Adrenal gland (tissue), 12 donors: Measurements from ENCODE around the gene SPATA2L. TPM values are rescaled to one million over a fixed set of nuclear protein-coding genes. Genes with fewer than 3 reads are reported as not detected.
"Not testable (repeated sequence)": the region's sequence is repeated elsewhere in the genome, so short reads cannot be mapped to it uniquely, and the experiment has no call there.

ENCODE experiments used
- DNase-seq, 7 donors: peaks; one replicate each; pipeline ENCODE4 v3.0.0-alpha.2; 2019 to 2020
- H3K27ac ChIP-seq, 5 donors: fragments of 200-600 bp; sonication (generic) in 4 of 5; 1 replicate in 3 of 5; 2 replicates in 2 of 5; pipeline versions ENCODE4 v1.5.1 to v1.8.0; 2016 to 2020; ENCODE audit warnings: mild to moderate bottlenecking in 1 of 5
- H3K27me3 ChIP-seq: fragments of 200-600 bp; 2 replicates; pipeline ENCODE4 v1.8.0; 2021
- H3K36me3 ChIP-seq, 2 donors: fragments of 200-600 bp; replicated peaks in 1 of 2; 1 replicate in 1 of 2; 2 replicates in 1 of 2; pipeline versions ENCODE4 v1.5.1 to v1.8.0; 2018 to 2022
- H3K4me1 ChIP-seq, 2 donors: fragments of 200-600 bp; replicated peaks in 1 of 2; 1 replicate in 1 of 2; 2 replicates in 1 of 2; pipeline versions ENCODE4 v1.5.1 to v1.8.0; 2018 to 2021
- H3K4me3 ChIP-seq, 4 donors: fragments of 200-600 bp; sonication (generic) in 3 of 4; one replicate each; pipeline ENCODE4 v1.5.1; 2016 to 2018
- H3K9me3 ChIP-seq, 3 donors: fragments of 200-600 bp; sonication (generic) in 1 of 3; replicated peaks in 1 of 3; 1 replicate in 2 of 3; 2 replicates in 1 of 3; pipeline versions ENCODE4 v1.5.1 to v1.8.0; 2016 to 2021
- POLR2A ChIP-seq, 2 donors: fragments of 450-650 bp; IDR thresholded peaks; one replicate each; pipeline ENCODE4 v1.6.1; 2017; ENCODE audit warnings: antibody characterized with exemption in 2 of 2, mild to moderate bottlenecking in 2 of 2, moderate library complexity in 1 of 2
- WGBS, 4 donors: extraction: QIAGEN DNeasy Blood & Tissue Kit in 2 of 4; methylation state at CpG; one replicate each; pipeline versions ENCODE4 v1.1.5 to v1.1.7; 2013 to 2017; 5-methylcytosine and 5-hydroxymethylcytosine counted together
- intact Hi-C, 2 donors: fragments of 100-400 bp; cut with DNase I; formaldehyde crosslinking; loops; one replicate each; pipeline versions ENCODE4 v1.14.1 to v1.15.0; 2022 to 2023
- polyA plus RNA-seq, 3 donors: library from polyadenylated mRNA; stranded (reverse); fragments of 200-250 nt in 2 of 3; fragments of 350-450 nt in 1 of 3; fragmentation: Illumina TruSeq in 1 of 3; extraction: RNeasy Lipid Tissue Mini Kit (QIAGEN cat#74804) in 1 of 3; gene quantifications; one replicate each; pipeline ENCODE4 v1.2.3, GENCODE V29; 2013 to 2014
- total RNA-seq, 9 donors: library from RNA; depleted of rRNA in 4 of 9; stranded (reverse); fragments of >200 nt in 4 of 9; fragments of 120-200 nt in 1 of 9; fragmentation: NEBNext Ultra II Directional in 1 of 9; extraction: Animal tissue kit (Norgen Biotek cat#: 25700) in 1 of 9; gene quantifications; one replicate each; pipeline versions ENCODE4 v1.1.0 to v1.2.4, GENCODE V29; 2013 to 2023
- TF ChIP-seq, protein P1 (sequence below), 6 experiments: fragments of 450-650 bp in 4 of 6; fragments of 200-600 bp in 2 of 6; sonication (generic) in 1 of 6; IDR thresholded peaks; 1 replicate in 5 of 6; 2 replicates in 1 of 6; pipeline versions ENCODE4 v1.5.1 to v1.8.0; 2016 to 2021; ENCODE audit warnings: antibody characterized with exemption in 6 of 6, mild to moderate bottlenecking in 2 of 6, moderate library complexity in 1 of 6
- donor health status: healthy with polysubstance abuse.
- donor health status: Bipolar disorder and iron deficiency.
- donor health status: DM: yes; HTN: yes; CAD: no.
- donor health status: DM: no; HTN: no; CAD: no.
- donor health status: DM: no; HTN: no; CAD: no.
- donor health status: DM: yes; HTN: yes; CAD: no.

The SPATA2L gene
- total and polyA plus RNA-seq, 12 donors: 0.20 to 29.4 (median 11.2) TPM

- Histone ChIP-seq H3K4me1 (no peaks in the 10 kb centered on the region), H3K36me3 (no peaks in the 10 kb centered on the region), H3K9me3 (no peaks in the 10 kb centered on the region), H3K4me3 (no peak overlapping the region), H3K27me3 (no peaks in the 10 kb centered on the region), H3K27ac (no peak overlapping the region)
- no peak for DNase-seq
- WGBS, 4 donors: 68 to 76% (median 73%) methylated on average over 4 to 5 of the region's 5 CpGs
- TF ChIP-seq, protein P1, sequence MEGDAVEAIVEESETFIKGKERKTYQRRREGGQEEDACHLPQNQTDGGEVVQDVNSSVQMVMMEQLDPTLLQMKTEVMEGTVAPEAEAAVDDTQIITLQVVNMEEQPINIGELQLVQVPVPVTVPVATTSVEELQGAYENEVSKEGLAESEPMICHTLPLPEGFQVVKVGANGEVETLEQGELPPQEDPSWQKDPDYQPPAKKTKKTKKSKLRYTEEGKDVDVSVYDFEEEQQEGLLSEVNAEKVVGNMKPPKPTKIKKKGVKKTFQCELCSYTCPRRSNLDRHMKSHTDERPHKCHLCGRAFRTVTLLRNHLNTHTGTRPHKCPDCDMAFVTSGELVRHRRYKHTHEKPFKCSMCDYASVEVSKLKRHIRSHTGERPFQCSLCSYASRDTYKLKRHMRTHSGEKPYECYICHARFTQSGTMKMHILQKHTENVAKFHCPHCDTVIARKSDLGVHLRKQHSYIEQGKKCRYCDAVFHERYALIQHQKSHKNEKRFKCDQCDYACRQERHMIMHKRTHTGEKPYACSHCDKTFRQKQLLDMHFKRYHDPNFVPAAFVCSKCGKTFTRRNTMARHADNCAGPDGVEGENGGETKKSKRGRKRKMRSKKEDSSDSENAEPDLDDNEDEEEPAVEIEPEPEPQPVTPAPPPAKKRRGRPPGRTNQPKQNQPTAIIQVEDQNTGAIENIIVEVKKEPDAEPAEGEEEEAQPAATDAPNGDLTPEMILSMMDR (IDR thresholded peaks at IDR 0.05): no peak
- no peak for TF ChIP-seq POLR2A (IDR thresholded peaks at IDR 0.05)
- intact Hi-C loops: no loop called here
Measured at GRCh38 chr16:89668790-89669158, 32.7 kb downstream of the SPATA2L start.

DNA sequence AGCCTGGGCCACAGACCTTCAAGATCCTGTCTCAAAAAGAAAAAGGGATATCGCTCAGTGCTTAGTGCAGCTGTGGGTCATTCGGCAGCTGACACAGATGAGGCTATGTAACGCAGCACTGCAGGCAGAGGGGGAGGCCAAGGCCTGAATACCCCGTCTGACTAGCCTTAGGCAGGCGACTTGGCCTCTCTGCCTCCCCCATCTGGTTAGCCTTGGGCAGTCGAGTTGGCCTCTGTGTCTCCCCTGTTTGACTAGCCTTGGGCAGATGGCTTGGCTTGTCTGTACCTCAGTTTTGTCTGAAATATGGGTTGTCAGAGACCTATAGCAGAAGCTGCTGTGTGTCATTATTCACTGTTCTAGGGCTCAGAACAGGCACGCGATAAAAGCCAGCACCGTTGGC is 33.9 kb downstream of the SPATA2L start:
- 74 to 86% (median 80%) methylated on average over 7 to 9 of the region's 9 CpGs for WGBS, 4 donors
- intact Hi-C loops: no loop called here
- no peak for TF ChIP-seq POLR2A (IDR thresholded peaks at IDR 0.05)
- TF ChIP-seq, protein P1 (IDR thresholded peaks at IDR 0.05): no peak
- H3K9me3 ChIP-seq: no peaks in the 10 kb centered on the region
- H3K4me1 ChIP-seq: no peaks in the 10 kb centered on the region
- no peaks in the 10 kb centered on the region for H3K36me3 ChIP-seq
- H3K27ac ChIP-seq: no peak overlapping the region
- no peak for DNase-seq
- H3K27me3 ChIP-seq: no peaks in the 10 kb centered on the region
- H3K4me3 ChIP-seq: no peak overlapping the region

DNA sequence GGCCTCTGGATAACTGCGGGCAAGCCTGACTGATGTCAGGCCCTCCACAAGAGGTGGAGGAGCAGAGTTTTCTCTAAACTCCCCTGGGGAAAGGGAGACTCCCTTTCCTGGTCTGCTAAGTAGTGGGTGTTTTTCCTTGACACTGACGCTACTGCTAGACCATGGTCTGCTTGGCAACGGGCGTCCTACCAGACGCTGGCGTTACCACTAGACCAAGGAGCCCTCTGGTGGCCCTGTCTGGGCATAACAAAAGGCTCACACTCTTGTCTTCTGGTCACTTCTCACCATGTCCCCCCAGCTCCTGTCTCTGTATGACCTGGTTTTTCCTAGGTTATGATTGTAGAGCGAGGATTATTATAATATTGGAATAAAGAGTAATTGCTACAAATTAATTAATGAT is 34.5 kb downstream of the SPATA2L start:
- H3K4me1 ChIP-seq, H3K4me3 ChIP-seq, intact Hi-C loops, H3K36me3 ChIP-seq, H3K27ac ChIP-seq, H3K27me3 ChIP-seq, H3K9me3 ChIP-seq: not testable (repeated sequence)
- TF ChIP-seq, protein P1 (IDR thresholded peaks at IDR 0.05): peak in 2 of 6 experiments; percentile 10 to 46
- peak in 6 of 7 donors; percentile 36 to 69 (median 50) for DNase-seq
- 29 to 48% (median 36%) methylated on average over 4 to 7 of the region's 7 CpGs for WGBS, 4 donors

DNA sequence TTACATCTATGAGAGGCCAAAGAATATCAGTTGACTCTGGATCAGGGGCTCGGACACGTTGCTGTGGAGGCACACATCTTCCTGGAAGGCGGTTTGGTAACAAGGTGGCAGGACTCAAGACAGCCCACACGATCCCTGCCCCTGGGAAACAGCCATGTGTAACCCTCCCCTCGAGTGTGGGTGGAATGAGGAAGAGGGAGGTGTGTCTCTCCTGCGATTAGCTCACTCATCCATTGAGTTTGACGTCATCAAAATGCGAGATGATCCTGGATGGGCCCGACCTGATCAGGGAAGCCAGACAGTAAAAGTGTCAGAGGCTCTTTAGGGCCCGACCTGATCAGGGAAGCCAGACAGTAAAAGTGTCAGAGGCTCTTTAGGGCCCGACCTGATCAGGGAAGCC is 37.3 kb downstream of the SPATA2L start:
- H3K36me3 ChIP-seq, DNase-seq, H3K27me3 ChIP-seq, H3K9me3 ChIP-seq, H3K27ac ChIP-seq, H3K4me3 ChIP-seq, intact Hi-C loops, H3K4me1 ChIP-seq: not testable (repeated sequence)
- whole genome bisulfite sequencing, 4 donors: 81 to 89% (median 84%) methylated on average over 10 to 11 of the region's 11 CpGs

- no peaks in the 10 kb centered on the region for H3K36me3 ChIP-seq
- WGBS, 4 donors: 92 to 96% (median 95%) methylated on average over 9 of the region's 9 CpGs
- peaks cover 10 to 15% of the 10 kb centered on the region in 2 donors for H3K4me1 ChIP-seq
- H3K27ac ChIP-seq: no peak overlapping the region
- intact Hi-C loops: no loop called here
- H3K9me3 ChIP-seq: no peaks in the 10 kb centered on the region
- H3K4me3 ChIP-seq: no peak overlapping the region
- no peak for TF ChIP-seq POLR2A (IDR thresholded peaks at IDR 0.05)
- TF ChIP-seq, protein P1 (IDR thresholded peaks at IDR 0.05): no peak
- DNase-seq: no peak
- H3K27me3 ChIP-seq: no peaks in the 10 kb centered on the region
Measured at GRCh38 chr16:89661215-89661614, 40.3 kb downstream of the SPATA2L start.
